Right cardiac atrium (tissue), 5 donors: ENCODE results near the gene KRT72. TPM values are rescaled to one million over a fixed set of nuclear protein-coding genes. Genes with fewer than 3 reads are reported as not detected.

Experiments used
- ATAC-seq, 2 donors: fragments of 200-7000 bp; cut with Tn5 transposase; one replicate each; pipeline versions ENCODE4 v1.8.0 to v1.9.1; 2020; ENCODE audit warnings: moderate library complexity in 2 of 2, mild to moderate bottlenecking in 1 of 2
- DNase-seq, 3 donors: peaks; one replicate each; pipeline ENCODE4 v3.0.0-alpha.2; 2020
- H3K27ac ChIP-seq: one replicate; pipeline ENCODE4 v1.5.1; 2013; ENCODE audit warnings: mild to moderate bottlenecking, low read length, control low read depth, moderate library complexity
- H3K27me3 ChIP-seq: one replicate; pipeline ENCODE4 v1.6.1; 2013; ENCODE audit not compliant: control insufficient read depth, insufficient read depth
- H3K4me1 ChIP-seq: one replicate; pipeline ENCODE4 v1.6.1; 2013; ENCODE audit warnings: low read length; ENCODE audit not compliant: control insufficient read depth, insufficient read depth
- H3K4me3 ChIP-seq: one replicate; pipeline ENCODE4 v1.5.1; 2013; ENCODE audit warnings: low read length, control low read depth
- H3K9me3 ChIP-seq: one replicate; pipeline ENCODE4 v1.6.1; 2013; ENCODE audit warnings: low read length; ENCODE audit not compliant: control insufficient read depth
- WGBS: extraction: QIAGEN DNeasy Blood & Tissue Kit; methylation state at CpG from one replicate; pipeline ENCODE4 v1.1.7; 2013; 5-methylcytosine and 5-hydroxymethylcytosine counted together
- intact Hi-C, 4 donors: fragments of 100-400 bp; cut with DNase I; formaldehyde crosslinking; loops; one replicate each; pipeline versions ENCODE4 v1.11.0 to v1.14.0; 2022 to 2023
- polyA plus RNA-seq: library from polyadenylated mRNA; stranded (reverse); fragments of 200-250 nt; gene quantifications from one replicate; pipeline ENCODE4 v1.2.3, GENCODE V29; 2013
- total RNA-seq, 4 donors: library from RNA; stranded (reverse); fragmentation: NEBNext Ultra II Directional; extraction: Animal tissue kit (Norgen Biotek cat#: 25700); gene quantifications; one replicate each; pipeline ENCODE4 v1.2.1, GENCODE V29; 2021
- donor health status: healthy with polysubstance abuse.
- donor health status: DM: no; HTN: yes; CAD: no.
- donor health status: DM: no; HTN: no; CAD: no.
- donor health status: DM: no; HTN: yes; CAD: no; lungs with severe emphysema.
- donor health status: DM: yes; HTN: yes; CAD: no.

KRT72 gene
- total and polyA plus RNA-seq, 5 donors: not detected

DNA sequence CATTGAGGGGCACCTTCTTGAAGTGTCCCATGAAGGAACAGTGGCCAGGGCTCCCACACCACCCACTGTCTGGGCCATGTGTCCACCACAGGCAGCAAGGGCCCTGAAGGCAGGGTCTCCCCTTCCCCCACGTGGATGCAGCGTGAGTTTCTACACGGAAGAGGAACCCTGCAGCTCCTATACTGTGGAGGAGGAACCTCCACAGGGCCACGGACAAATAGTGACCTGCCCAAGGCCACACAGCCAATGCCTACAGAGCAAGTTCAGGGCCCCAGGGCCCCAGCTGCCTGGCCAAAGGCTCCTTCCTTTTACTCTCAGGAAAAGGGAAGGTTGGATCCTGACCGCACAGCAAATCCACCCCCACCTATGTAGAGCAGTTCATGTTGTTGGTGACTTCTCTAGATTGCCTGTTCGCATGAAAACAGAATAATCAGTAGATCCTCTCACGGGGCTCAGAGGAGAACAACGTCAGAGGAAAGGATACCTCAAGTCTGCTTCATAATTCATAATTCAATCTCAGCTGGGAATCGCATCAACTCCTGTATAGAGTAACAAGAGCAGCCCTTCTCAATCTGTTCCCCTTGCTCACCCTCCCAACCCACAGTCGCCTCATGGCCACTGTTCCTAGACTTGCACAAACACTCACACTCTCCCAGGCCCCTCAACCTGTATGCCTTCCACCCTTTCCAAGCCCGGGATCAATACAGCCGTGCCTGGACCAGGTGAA lies 28.2 kb upstream of the KRT72 start:
- no peaks in the 10 kb centered on the region for H3K27me3 ChIP-seq
- H3K4me3 ChIP-seq: no peak overlapping the region
- no peaks in the 10 kb centered on the region for H3K9me3 ChIP-seq
- H3K4me1 ChIP-seq: no peaks in the 10 kb centered on the region
- H3K27ac ChIP-seq: no peak overlapping the region
- ATAC-seq (no peak), DNase-seq (no peak)
- WGBS: 83% methylated on average over 12 of the region's 12 CpGs
- intact Hi-C loops: no loop called here

DNA sequence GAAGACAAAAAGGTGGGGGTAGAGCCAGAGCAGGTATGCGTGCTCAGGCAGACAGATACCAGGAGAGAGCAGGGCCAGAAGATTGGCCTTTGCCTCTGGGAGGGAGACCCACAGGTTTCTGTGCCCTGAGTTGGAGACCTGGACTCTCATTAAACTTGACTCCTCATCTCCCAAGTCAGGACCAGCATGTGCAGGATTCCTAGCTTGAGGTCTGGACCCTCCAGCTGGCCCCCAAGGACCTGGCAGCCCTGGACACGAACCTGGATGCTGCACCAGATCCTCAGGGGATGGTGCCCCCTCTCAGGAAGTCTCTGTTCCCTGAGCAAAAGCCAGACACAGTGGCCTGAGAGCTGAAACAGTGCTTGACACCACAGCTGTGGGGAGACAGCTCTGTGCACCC lies 27.6 kb upstream of the KRT72 start:
- H3K27me3 ChIP-seq: no peaks in the 10 kb centered on the region
- no peak overlapping the region for H3K27ac ChIP-seq
- no peak overlapping the region for H3K4me3 ChIP-seq
- no peak for ATAC-seq
- no peaks in the 10 kb centered on the region for H3K9me3 ChIP-seq
- no peaks in the 10 kb centered on the region for H3K4me1 ChIP-seq
- WGBS: 77% methylated on average over 2 of the region's 2 CpGs
- DNase-seq: no peak
- intact Hi-C loops: no loop called here

DNA sequence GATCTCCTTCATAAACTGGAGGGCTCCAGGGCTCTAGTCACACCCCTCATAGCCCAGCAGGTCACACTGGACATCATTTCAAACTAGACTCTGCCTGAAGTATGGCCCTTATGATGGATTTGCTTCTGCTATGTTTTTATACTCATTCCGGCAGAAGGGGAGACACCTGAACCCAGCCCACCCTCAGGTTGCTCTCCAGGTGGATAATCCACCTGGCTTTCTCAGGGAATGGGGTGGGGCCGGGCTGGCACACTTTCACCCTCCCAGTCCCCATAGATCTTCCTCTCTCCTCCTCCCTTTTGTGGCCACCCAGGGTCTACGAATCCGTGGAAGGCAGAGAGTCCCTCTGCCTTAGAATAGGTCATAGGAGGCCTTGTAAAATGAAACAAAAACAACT lies 26.8 kb upstream of the KRT72 start:
- Histone ChIP-seq H3K27ac (no peak overlapping the region), H3K4me1 (no peaks in the 10 kb centered on the region), H3K27me3 (no peaks in the 10 kb centered on the region), H3K4me3 (no peak overlapping the region), H3K9me3 (no peaks in the 10 kb centered on the region)
- ATAC-seq (no peak), DNase-seq (no peak)
- intact Hi-C loops: no loop called here
- 80% methylated on average over 4 of the region's 4 CpGs for WGBS

DNA sequence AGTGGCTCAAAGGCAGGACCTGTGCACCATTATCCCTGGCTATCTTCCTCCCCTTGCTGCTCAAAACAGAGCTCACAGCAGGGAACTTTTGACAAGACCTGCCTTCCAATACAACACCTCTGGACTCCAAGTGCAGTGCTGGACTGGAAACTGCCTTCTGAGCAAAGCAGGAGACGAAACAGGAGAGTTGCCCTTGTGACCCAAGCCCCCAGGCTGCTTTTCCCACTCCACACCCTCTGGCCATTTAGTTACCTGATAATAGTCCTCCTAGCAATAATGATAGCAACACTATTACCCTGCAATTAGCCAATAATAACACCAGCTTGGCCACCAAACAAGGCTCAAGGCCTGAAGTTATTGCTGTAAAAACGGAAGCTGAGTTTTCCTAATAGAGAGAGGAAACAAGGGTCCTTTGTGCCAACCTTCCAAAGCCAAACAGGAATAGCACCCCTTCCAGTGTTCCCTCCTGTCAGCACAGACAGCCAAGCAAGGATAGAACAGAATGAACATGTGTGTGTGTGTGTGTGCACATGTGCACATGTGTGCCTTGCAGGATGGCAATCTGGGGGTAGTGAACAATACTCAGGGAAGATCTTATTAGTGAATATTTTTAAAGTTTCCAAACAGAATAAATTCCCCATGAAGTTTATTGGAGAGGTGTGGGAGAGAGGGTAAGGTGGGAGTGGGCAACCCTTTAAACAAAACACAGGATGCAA lies 26.3 kb upstream of the KRT72 start:
- intact Hi-C loops: no loop called here
- no peak for DNase-seq
- Histone ChIP-seq H3K27me3 (no peaks in the 10 kb centered on the region), H3K4me3 (no peak overlapping the region), H3K4me1 (no peaks in the 10 kb centered on the region), H3K27ac (no peak overlapping the region), H3K9me3 (no peaks in the 10 kb centered on the region)
- 52% methylated on average over 2 of the region's 2 CpGs for WGBS
- ATAC-seq: no peak

DNA sequence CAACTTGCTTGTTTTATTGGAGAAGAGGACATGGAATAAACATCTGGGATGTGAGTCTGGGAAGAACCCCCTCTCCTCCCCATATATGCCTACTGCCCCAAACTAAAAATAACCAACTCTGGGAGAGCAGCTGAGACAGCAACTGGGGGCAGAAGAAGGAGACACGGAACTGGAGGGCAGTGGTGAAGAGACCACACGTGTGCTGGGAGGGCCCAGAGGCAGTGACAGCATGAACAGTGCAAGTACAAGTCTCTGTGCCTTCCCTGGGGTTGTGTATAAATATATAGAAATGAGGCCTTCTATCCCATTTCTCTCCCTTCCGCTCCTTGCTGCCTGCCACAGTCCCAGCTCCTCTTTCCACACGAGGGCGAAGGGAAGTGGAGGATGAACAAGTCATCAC lies 21.1 kb upstream of the KRT72 start:
- H3K27me3 ChIP-seq: no peaks in the 10 kb centered on the region
- no peak overlapping the region for H3K4me3 ChIP-seq
- WGBS: 75% methylated on average over 5 of the region's 5 CpGs
- DNase-seq: no peak
- H3K9me3 ChIP-seq: no peaks in the 10 kb centered on the region
- no peaks in the 10 kb centered on the region for H3K4me1 ChIP-seq
- ATAC-seq: no peak
- intact Hi-C loops: no loop called here
- H3K27ac ChIP-seq: no peak overlapping the region

DNA sequence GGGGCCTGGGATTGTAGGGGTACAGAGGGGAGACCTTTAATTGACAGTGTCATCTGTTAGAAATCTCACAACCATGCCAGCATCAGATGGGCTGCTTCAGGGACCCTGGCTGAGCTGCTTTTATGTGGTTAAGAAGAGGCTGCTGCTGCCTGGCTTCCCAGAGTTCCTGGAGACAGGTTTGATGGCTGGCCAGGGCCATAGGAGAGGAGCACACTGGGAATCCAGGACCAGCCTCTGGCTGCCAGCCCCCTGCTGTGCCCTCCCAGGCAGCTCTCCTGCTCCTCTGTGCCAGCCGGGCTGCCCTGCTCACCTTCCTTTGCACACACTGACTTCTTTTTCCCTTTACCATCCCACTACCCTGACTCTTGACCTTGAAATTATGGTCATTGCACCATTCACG lies 17.6 kb upstream of the KRT72 start:
- intact Hi-C loops: no loop called here
- Histone ChIP-seq H3K4me1 (no peaks in the 10 kb centered on the region), H3K27ac (no peak overlapping the region), H3K9me3 (no peaks in the 10 kb centered on the region), H3K27me3 (no peaks in the 10 kb centered on the region), H3K4me3 (no peak overlapping the region)
- DNase-seq (no peak), ATAC-seq (no peak)
- 80% methylated on average over 2 of the region's 2 CpGs for WGBS

DNA sequence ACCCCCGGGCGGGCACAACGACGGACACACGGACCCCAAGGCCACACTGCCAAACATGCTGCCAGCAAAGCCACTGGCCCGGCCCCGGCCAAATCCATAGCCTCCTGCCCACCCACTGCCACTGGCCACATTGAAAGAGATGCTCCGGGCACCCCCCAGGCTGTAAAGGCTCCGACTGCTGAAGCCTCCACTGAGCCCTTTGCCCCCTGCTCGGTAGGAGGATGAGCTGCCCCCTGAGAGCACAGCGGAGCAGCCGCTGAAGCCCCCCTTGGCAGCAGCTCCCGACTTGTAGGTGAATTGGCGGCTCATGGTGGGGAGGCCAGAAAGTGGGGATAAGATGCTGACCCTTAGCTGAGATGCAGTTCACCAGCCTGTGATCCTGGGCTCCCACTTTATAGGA lies 17.0 kb upstream of the KRT72 start, which contains the start of gene KRT73:
Gene KRT73 (minus strand): TSS at position 344 of the 400 bp plus-strand sequence. CDS start 35 bp downstream, at position 309.
- Histone ChIP-seq H3K9me3 (no peaks in the 10 kb centered on the region), H3K4me3 (no peak within 1 kb of the TSS), H3K27ac (no peak within 1 kb of the TSS), H3K27me3 (no peaks in the 10 kb centered on the region), H3K4me1 (no peaks in the 10 kb centered on the region)
- DNase-seq (no peak), ATAC-seq (no peak)
- intact Hi-C loops: no loop called here
- 88% methylated on average over 14 of the region's 14 CpGs for WGBS

DNA sequence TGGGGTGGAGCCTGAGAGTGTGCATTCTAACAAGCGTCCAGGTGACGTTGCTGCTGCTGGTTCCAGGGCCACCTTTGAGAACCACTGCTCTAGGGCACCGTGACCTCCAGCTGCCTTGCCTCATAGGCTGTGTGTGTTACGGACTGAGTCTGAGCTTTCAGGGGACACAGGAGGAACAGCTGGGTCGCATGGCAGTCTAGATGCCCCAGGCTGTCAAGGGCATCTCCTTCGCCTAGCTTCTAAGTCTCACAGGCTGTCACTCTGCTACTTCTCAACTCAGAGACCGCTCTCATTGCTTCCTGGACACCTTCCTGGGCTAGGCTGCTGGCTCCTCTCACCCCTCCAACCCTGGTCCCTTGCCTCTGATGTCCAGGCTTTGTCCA lies 16.1 kb upstream of the KRT72 start:
- 76% methylated on average over 7 of the region's 7 CpGs for WGBS
- DNase-seq (no peak), ATAC-seq (no peak)
- Histone ChIP-seq H3K27me3 (no peaks in the 10 kb centered on the region), H3K27ac (no peak overlapping the region), H3K4me3 (no peak overlapping the region), H3K9me3 (no peaks in the 10 kb centered on the region), H3K4me1 (no peaks in the 10 kb centered on the region)
- intact Hi-C loops: no loop called here

DNA sequence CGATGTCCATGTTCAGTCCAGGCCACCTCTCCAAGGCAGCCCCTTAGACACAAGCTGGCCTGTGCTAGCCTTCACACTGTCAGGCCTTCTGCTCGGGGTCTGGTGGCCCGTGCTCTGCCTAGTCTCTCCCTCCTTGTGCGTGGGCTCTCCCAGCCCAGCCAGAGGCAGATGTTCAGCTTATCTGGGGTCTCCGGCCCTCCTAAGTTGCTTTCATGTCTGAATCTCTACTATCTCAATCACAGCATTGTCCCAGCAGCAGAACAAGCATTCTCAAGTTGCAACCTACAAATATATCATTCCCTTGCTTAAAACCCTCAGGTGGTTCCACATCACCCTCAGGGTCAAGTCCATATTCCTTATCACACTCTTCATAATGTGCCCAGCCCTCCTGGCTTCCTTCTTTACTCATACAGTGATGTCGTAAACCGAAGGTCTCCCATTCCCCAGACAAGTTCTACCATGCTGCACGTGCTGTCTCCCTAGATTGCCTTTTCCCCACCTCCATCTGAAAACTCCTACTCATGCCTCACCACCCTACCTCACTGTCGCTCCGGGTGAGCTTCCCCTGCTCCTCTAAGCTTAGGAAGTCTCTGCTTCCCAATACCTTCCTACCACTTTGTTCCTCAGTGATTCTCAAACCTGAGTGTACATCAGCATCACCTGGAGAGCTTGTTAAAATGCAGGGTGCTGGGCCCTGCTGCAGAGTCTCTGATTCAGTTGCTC lies 15.6 kb upstream of the KRT72 start:
- Histone ChIP-seq H3K9me3 (no peaks in the 10 kb centered on the region), H3K27me3 (no peaks in the 10 kb centered on the region), H3K4me3 (no peak overlapping the region), H3K27ac (no peak overlapping the region), H3K4me1 (no peaks in the 10 kb centered on the region)
- intact Hi-C loops: no loop called here
- ATAC-seq (no peak), DNase-seq (no peak)
- 73% methylated on average over 10 of the region's 10 CpGs for WGBS

DNA sequence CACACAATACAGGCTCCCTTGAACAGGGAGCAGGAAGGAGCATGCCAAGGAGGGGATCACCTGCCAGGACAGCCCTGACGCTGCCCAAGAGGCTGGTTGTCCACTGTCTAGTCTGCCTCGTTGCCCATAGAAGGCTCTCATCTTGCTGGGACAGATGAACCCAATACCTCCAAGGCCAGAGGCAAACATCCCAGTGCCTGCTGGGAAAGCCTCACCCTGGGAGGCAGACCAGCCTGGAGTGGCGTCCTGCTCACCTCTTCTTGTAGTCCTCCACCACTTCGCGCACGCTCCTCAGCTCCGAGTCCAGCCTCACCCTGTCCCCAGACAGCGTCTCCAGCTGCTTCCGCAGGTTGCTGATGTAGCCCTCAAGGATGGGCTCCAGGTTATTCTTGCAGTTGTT lies 14.6 kb upstream of the KRT72 start:
- Histone ChIP-seq H3K27ac (no peak overlapping the region), H3K4me1 (no peaks in the 10 kb centered on the region), H3K27me3 (no peaks in the 10 kb centered on the region), H3K9me3 (no peaks in the 10 kb centered on the region), H3K4me3 (no peak overlapping the region)
- no peak for DNase-seq
- intact Hi-C loops: no loop called here
- WGBS: 84% methylated on average over 9 of the region's 9 CpGs
- ATAC-seq: no peak

DNA sequence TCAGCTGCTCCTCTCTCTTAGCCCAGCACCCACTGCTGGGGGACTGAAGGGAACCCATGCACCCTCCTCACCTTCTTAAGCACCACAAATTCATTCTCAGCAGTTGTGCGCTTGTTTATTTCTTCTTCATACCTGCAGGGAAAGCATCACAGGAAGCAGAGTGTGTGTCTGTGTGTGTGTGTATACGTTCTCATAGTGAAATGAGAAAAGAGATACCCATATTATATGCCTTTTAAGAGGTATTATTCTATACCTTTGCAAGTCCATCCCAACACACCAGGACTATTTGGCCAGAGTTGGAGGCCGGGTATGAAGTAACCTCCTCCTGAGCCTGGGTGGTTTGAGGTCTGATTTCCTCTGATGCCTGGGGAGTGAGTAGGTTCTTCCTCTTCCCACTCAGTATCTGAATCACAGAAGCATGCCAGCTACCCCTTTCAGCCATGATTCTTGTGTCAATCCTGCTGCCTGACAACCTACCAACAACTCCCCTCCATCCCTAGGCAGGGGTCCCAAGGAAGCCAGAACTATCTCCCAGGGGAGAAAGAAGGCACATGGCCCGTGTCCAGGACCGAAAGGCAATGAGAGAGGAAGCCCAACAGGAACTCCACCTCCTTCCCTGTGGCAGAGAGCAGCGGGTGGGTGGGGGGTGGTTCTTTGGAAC lies 14.1 kb upstream of the KRT72 start:
- Histone ChIP-seq H3K9me3 (no peaks in the 10 kb centered on the region), H3K27me3 (no peaks in the 10 kb centered on the region), H3K27ac (no peak overlapping the region), H3K4me3 (no peak overlapping the region), H3K4me1 (no peaks in the 10 kb centered on the region)
- intact Hi-C loops: no loop called here
- 50% methylated on average over 6 of the region's 6 CpGs for WGBS
- ATAC-seq (no peak), DNase-seq (no peak)
